HG03108 (cell line): ENCODE measurements around the gene ZNRF3.
"Not testable (repeated sequence)": the region's sequence is repeated elsewhere in the genome, so short reads cannot be mapped to it uniquely, and the experiment has no call there.

ENCODE experiments used
- ATAC-seq: cut with Tn5 transposase; IDR thresholded peaks from one replicate; pipeline ENCODE4 v1.9.1; 2021; ENCODE audit warnings: moderate library complexity; ENCODE audit not compliant: unreplicated experiment

The ZNRF3 gene

GRCh38 chr22:29003975-29004646 is 120.7 kb downstream of the ZNRF3 start:
- no peak for ATAC-seq

- ATAC-seq: no peak
Observed at GRCh38 chr22:29004647-29005371, 121.4 kb downstream of the ZNRF3 start.

GRCh38 chr22:29005754-29006153 is 122.4 kb downstream of the ZNRF3 start:
- not testable (repeated sequence) for ATAC-seq

- no peak for ATAC-seq
Observed at GRCh38 chr22:29006346-29006745, 123.0 kb downstream of the ZNRF3 start.

- ATAC-seq: no peak
Observed at GRCh38 chr22:29009148-29009547, 125.8 kb downstream of the ZNRF3 start.

GRCh38 chr22:29011240-29012100 is 128.1 kb downstream of the ZNRF3 start:
- no peak for ATAC-seq

GRCh38 chr22:29012101-29012433 is 128.7 kb downstream of the ZNRF3 start:
- ATAC-seq: no peak

GRCh38 chr22:29012952-29013351 is 129.6 kb downstream of the ZNRF3 start:
- no peak for ATAC-seq

GRCh38 chr22:29014293-29014692 is 130.9 kb downstream of the ZNRF3 start:
- no peak for ATAC-seq

- ATAC-seq: no peak
Observed at GRCh38 chr22:29014773-29015172, 131.4 kb downstream of the ZNRF3 start.

- peak; percentile 58 for ATAC-seq
Observed at GRCh38 chr22:29016067-29016938, 132.9 kb downstream of the ZNRF3 start.

GRCh38 chr22:29018293-29019189 is 135.2 kb downstream of the ZNRF3 start:
- ATAC-seq: no peak

GRCh38 chr22:29022101-29022817 is 138.9 kb downstream of the ZNRF3 start:
- ATAC-seq: no peak

GRCh38 chr22:29023172-29023796 is 139.9 kb downstream of the ZNRF3 start:
- no peak for ATAC-seq

- no peak for ATAC-seq
Observed at GRCh38 chr22:29026579-29026978, 143.2 kb downstream of the ZNRF3 start.

- no peak for ATAC-seq
Observed at GRCh38 chr22:29028468-29028867, 145.1 kb downstream of the ZNRF3 start.

GRCh38 chr22:29029202-29030000 is 146.0 kb downstream of the ZNRF3 start:
- ATAC-seq: no peak
